NCI-H1436 treated with DMSO at 0.1 percent for 48 hours (cell line): ENCODE results near the gene COMMD9.

Experiments
- DNase-seq: peaks from one replicate; lab custom pipeline; 2025; lab: John Stamatoyannopoulos, UW

The COMMD9 gene

GRCh38 chr11:36254713-36255112, 34.5 kb downstream of the COMMD9 start:
- DNase-seq: no peak

GRCh38 chr11:36253238-36253637, 36.0 kb downstream of the COMMD9 start:
- no peak for DNase-seq

- no peak for DNase-seq
Observed at GRCh38 chr11:36251823-36252222, 37.4 kb downstream of the COMMD9 start.

- DNase-seq: no peak
Observed at GRCh38 chr11:36249246-36249645, 40.0 kb downstream of the COMMD9 start.

- DNase-seq: no peak
Observed at GRCh38 chr11:36248436-36248835, 40.8 kb downstream of the COMMD9 start.

- DNase-seq: no peak
Observed at GRCh38 chr11:36247493-36247892, 41.7 kb downstream of the COMMD9 start.

- DNase-seq: no peak
Observed at GRCh38 chr11:36243641-36244040, 45.6 kb downstream of the COMMD9 start.

GRCh38 chr11:36241497-36241896, 47.7 kb downstream of the COMMD9 start:
- DNase-seq: no peak

GRCh38 chr11:36240801-36241200, 48.4 kb downstream of the COMMD9 start:
- no peak for DNase-seq

GRCh38 chr11:36240173-36240572, 49.1 kb downstream of the COMMD9 start:
- no peak for DNase-seq

- DNase-seq: no peak
Observed at GRCh38 chr11:36239636-36240035, 49.6 kb downstream of the COMMD9 start.

GRCh38 chr11:36238881-36239280, 50.3 kb downstream of the COMMD9 start:
- DNase-seq: no peak

- no peak for DNase-seq
Observed at GRCh38 chr11:36238036-36238631, 51.1 kb downstream of the COMMD9 start.

- DNase-seq: no peak
Observed at GRCh38 chr11:36237391-36237790, 51.8 kb downstream of the COMMD9 start.

GRCh38 chr11:36235750-36236149, 53.5 kb downstream of the COMMD9 start:
- no peak for DNase-seq

- DNase-seq: no peak
Observed at GRCh38 chr11:36234825-36235224, 54.4 kb downstream of the COMMD9 start.

- DNase-seq: no peak
Observed at GRCh38 chr11:36233204-36233603, 56.0 kb downstream of the COMMD9 start.

- no peak for DNase-seq
Observed at GRCh38 chr11:36230779-36231699, 58.2 kb downstream of the COMMD9 start.

GRCh38 chr11:36229091-36229705, 60.0 kb downstream of the COMMD9 start:
- DNase-seq: no peak

- DNase-seq: no peak
Observed at GRCh38 chr11:36228689-36229088, 60.5 kb downstream of the COMMD9 start.

- DNase-seq: no peak
Observed at GRCh38 chr11:36227044-36227443, 62.2 kb downstream of the COMMD9 start.

GRCh38 chr11:36224209-36224882, 64.9 kb downstream of the COMMD9 start:
- DNase-seq: no peak
